ENCODE results near the gene TBCA.

DNA sequence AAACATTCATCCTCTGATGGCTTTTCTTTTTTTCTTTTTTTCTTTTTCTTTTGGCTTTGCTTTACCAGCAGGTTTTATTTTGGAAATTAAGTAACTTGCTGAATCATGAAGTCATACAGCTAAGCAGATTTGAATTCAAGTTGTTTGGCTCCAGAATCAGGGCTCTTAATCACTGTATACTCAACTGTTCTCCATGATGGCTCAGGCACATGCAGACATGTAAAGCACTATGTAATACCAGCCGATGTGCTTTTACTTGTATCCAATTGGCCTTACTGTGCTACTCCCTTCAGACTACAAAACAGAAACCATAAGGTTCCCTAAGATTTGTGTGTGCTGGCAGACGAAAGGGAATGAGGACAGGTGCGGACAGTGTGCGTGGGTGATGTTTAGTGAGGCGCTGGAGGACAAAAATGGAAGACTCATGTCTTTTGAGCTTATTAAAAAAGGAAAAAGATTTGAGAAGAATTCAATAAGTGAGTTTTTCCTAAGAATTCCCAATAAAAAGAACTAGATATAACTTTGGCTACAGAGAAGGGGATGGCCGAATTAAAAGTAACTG lies 92.9 kb downstream of the TBCA start:
- TF ChIP-seq, protein P1, sequence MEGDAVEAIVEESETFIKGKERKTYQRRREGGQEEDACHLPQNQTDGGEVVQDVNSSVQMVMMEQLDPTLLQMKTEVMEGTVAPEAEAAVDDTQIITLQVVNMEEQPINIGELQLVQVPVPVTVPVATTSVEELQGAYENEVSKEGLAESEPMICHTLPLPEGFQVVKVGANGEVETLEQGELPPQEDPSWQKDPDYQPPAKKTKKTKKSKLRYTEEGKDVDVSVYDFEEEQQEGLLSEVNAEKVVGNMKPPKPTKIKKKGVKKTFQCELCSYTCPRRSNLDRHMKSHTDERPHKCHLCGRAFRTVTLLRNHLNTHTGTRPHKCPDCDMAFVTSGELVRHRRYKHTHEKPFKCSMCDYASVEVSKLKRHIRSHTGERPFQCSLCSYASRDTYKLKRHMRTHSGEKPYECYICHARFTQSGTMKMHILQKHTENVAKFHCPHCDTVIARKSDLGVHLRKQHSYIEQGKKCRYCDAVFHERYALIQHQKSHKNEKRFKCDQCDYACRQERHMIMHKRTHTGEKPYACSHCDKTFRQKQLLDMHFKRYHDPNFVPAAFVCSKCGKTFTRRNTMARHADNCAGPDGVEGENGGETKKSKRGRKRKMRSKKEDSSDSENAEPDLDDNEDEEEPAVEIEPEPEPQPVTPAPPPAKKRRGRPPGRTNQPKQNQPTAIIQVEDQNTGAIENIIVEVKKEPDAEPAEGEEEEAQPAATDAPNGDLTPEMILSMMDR (IDR thresholded peaks at IDR 0.05) = no peak
- TF ChIP-seq EP300 (IDR thresholded peaks at IDR 0.05) = no peak
- TF ChIP-seq POLR2A (IDR thresholded peaks at IDR 0.05) = no peak
